Stimulated activated CD8-positive, alpha-beta memory T cell treated with anti-CD3 and anti-CD28 coated beads, Interleukin-12 subunit alpha, Interleukin-12 subunit beta, amount 100 ng/mL, for 4 hours (primary cell): ENCODE measurements around the gene LSM2.
"Not testable (repeated sequence)": the region's sequence is repeated elsewhere in the genome, so short reads cannot be mapped to it uniquely, and the experiment has no call there.

Experiments
- DNase-seq: peaks from one replicate; pipeline ENCODE4 v3.0.0-alpha.2; 2020; ENCODE audit warnings: low read depth

Gene LSM2

GRCh38 chr6:31797588-31797987 lies 9.2 kb downstream of the LSM2 start:
- no peak for DNase-seq

GRCh38 chr6:31796993-31797385 lies 9.8 kb downstream of the LSM2 start:
- no peak for DNase-seq

- peak; percentile 75 for DNase-seq
These were observed 11.0 kb downstream of the LSM2 start, which contains the start of gene VARS1 for GRCh38 chr6:31795616-31796298. Gene VARS1 (minus strand): TSS chr6:31795752. CDS start chr6:31795217, 535 bp downstream.

- DNase-seq = no peak
These were observed 11.7 kb downstream of the LSM2 start for GRCh38 chr6:31794866-31795615.

GRCh38 chr6:31794294-31794865 lies 12.4 kb downstream of the LSM2 start:
- DNase-seq = no peak

GRCh38 chr6:31793927-31794245 lies 12.9 kb downstream of the LSM2 start:
- DNase-seq = not testable (repeated sequence)

- DNase-seq = no peak
These were observed 14.0 kb downstream of the LSM2 start for GRCh38 chr6:31792761-31793171.

GRCh38 chr6:31792090-31792374 lies 14.7 kb downstream of the LSM2 start:
- no peak for DNase-seq

GRCh38 chr6:31791324-31792089 lies 15.3 kb downstream of the LSM2 start:
- DNase-seq = no peak

- DNase-seq = no peak
These were observed 21.3 kb downstream of the LSM2 start for GRCh38 chr6:31785475-31785874.

GRCh38 chr6:31784098-31784925 lies 22.5 kb downstream of the LSM2 start:
- DNase-seq = no peak

- DNase-seq = no peak
These were observed 24.5 kb downstream of the LSM2 start for GRCh38 chr6:31782126-31782855.

GRCh38 chr6:31781244-31782125 lies 25.3 kb downstream of the LSM2 start:
- DNase-seq = no peak

GRCh38 chr6:31780507-31781243 lies 26.1 kb downstream of the LSM2 start:
- DNase-seq = no peak

- no peak for DNase-seq
These were observed 26.9 kb downstream of the LSM2 start for GRCh38 chr6:31779908-31780307.

- DNase-seq = no peak
These were observed 27.5 kb downstream of the LSM2 start for GRCh38 chr6:31778999-31779885.

GRCh38 chr6:31778193-31778592 lies 28.6 kb downstream of the LSM2 start:
- DNase-seq = no peak

- DNase-seq = no peak
These were observed 29.1 kb downstream of the LSM2 start for GRCh38 chr6:31777667-31778050.
